HG03064 (cell line): ENCODE results near the gene KCTD19.

Experiments used
- ATAC-seq: cut with Tn5 transposase; IDR thresholded peaks from one replicate; pipeline ENCODE4 v1.9.1; 2021; ENCODE audit warnings: low read depth; ENCODE audit not compliant: unreplicated experiment

KCTD19 gene

DNA sequence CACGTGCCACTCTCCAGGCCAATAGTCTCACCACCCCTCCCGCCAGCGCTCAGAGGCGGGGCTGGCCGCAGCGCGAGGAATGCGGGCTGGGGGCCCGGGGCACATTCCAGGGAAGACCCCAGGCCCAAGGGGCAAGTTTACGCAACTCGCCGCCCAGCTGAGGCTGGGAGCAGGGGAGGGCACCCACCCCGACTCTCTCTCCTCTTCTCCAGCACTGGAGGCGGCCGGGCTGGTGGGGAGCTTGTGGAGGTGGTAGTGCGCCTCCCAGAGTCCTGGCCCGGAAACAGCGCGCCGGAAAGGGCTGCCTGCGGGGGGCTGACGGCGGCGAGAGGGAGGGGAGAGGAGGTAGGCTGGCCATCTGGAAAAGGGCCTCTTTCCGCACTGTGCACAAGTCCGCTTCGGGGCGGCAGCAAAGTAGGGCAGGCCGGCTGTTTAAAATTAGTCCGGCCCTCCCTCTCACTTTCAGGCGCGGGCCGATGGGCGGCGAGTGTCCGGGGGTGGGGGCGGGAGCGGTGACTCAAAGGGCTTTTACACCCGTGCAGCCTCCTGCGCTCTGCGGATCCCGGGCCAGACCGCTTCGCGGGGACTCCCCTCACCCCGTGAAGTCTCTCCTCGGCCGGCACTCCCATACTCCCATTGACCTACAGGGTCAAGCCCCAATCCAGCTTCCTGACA lies 80.3 kb downstream of the KCTD19 start:
- ATAC-seq, result no peak

DNA sequence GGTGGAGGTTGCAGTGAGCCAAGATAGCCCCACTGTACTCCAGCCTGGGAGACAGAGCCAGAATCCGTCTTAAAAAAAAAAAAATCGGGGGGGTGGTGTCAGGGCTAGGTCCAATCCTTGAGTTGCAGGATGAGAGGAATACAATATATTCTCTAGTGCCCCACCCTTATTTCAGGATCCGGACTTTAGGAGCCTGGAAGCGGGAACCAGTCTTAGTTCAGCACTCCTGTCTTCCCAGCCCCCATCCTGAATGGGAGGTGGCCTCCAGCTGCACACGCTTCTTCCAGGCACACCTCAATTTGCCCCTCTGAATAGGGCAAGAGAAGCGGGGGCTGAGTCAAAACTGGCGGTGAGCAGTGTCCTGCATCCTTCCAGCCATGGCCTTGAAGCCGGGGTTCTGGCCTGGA lies 80.9 kb downstream of the KCTD19 start:
- no peak for ATAC-seq

DNA sequence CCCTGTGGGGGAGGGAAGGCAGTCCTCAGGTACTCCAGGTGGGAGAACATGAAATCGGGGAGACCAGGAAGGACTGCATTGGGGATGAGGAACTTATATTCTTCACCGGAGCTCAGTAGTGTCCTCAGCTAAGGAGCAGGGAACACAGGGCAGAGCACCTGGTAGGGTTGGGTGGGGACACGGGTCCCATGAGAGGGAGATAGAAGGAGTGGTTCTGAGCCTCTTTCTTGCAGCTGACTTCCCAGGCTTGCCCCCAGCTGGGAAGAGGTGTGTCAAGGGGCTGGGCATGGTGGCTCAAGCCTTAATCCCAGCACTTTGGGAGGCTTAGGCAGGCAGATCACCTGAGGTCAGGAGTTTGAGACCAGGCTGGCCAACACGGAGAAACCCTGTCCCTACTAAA lies 81.4 kb downstream of the KCTD19 start:
- ATAC-seq, result no peak

DNA sequence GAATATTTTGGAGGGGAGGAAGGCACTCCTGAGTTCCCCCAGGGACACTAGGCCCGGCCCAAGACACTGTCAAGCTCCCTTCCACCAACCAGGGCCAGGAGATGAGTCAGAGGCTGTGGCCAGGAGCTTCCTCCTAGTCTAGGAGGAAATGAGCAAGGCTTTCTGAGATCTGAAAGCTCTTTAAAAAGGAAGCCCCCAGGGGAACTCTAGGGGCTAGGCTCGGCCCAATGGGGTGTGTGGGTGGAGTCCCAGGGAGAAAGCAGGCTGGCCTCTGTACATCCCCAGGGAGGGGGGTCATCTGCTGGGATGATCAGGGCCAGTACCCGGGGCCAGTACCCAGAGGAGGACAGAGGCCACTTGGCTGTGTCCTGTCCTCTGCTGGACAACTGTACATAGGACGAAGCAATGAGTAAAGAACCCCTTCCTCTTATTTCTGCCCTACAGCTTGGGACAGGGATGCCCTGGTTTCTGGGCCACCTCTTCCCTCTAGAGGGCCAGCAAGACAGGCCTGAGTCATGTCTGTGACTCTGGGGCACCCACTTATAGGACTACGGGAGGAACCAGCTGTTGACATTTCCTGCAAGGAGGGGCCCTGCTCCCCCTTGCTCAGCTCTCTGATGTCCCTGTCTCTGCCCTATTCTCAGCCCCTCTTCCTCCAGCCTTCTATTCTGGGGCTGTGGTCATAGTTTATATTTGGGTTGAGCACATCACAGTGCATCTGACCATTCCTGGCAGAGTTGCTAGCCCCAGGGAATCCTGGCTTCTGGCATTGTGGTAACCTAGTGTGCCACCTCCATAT lies 82.0 kb downstream of the KCTD19 start:
- ATAC-seq, result peak; percentile 45

DNA sequence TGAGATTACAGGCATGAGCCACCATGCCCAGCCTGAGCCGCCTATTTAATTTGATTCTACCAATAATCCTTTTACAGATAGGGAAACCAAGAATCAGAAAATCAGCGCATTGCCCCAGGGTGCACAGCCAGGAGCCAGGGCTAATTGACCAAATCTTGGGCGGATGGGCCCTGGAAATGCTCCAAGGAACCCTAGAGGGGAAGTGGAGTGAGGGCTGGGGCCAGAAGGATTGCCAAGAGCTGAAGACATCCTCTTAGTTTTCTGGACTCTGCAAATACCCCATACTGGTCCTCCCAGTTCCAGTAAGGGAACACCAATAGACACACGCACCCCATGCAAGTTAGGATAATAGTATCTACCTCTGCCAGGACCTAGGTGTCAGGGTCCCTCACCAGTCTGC lies 83.1 kb downstream of the KCTD19 start:
- ATAC-seq, result no peak

DNA sequence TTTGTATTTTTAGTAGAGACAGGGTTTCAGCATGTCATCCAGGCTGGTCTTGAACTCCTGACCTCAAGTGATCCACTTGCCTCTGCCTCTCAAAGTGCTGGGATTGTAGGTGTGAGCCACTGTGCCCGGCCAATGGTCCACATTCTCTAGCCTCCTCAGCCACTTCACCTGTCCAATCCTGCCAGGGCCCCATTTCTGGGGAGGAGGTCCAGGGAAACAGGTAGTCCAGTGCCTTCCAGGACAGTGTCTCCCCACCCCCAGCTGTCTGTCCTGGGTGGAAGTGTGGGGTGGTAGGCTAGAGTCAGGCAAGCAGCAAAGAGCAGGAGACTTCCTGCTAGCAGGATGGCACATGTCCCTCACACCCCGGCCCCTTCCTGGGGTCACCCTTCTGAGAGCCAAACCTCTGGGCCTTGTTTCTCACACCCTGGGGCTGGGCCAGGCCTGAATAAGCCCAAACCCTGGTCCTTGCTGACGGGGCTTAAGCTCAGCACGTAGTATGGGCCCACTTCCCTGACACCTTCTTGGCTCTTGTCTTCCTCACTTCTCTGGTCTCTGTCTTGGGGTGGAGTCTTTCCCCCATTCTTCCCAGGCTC lies 84.3 kb downstream of the KCTD19 start:
- ATAC-seq, result no peak

DNA sequence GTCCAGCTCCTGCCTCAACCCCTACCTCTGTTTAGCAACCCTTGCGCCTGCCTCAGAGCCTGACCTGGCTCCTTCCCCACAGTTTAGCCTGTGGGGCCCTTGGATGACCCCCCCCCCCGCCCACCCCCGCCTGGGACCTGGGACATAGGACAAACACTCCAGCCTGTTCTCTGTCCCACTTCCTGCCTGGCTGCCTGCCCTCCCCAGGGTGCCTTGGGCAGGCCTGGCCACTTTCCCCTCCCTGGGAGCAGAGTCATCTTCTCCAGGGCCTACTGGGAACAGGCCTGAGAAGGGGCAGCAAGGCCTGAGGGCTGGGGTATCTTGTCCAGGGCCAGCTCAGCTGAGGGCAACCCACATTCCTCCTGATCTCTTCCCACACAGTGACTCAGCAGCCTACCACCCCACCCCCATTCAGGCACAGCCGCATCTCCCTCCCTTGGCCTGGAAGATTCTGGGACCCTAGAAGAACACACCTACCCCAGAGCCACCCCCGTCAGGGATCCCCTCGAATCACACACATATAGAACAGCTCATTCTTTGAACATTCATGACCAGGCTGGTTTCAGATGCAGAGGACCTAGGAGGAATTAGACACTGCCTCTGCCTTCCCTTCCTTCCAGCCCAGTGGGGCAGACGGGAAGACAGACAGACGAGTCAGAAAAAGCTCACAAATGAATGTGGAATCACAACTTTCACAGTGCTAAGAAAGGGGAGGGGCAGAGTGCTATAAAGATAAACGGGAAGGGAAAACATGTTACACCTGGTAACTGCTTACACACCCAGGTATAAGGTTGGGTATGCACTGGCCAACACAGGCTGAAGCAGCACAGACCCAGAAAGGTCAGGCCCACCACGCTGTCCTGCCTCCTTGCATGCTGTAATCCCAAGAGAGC lies 85.3 kb downstream of the KCTD19 start:
- no peak for ATAC-seq

DNA sequence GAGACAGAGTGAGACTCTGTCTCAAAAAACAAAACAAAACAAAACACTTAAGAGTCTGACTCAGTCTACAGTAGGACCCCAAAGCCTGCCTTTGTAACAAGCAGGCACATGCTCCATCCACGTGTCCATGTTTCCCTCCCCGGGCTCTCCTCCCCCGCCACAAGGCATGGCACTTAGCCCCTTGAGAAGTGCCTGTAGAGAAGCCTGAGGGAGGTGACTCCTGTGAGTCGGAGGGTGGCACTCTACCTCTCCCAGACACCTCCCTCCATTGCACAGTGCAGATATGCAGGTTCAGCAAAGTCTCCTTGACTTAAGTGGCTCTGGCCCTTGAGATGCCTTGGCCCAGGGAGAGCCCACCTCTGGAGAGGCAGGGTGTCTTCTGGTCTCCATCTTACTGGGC lies 86.0 kb downstream of the KCTD19 start:
- no peak for ATAC-seq
